DMS53 treated with DMSO at 0.1 percent for 48 hours (cell line): ENCODE results near the gene DNAH2.
"Not testable (repeated sequence)": the region's sequence is repeated elsewhere in the genome, so short reads cannot be mapped to it uniquely, and the experiment has no call there.

Experiments used
- DNase-seq: peaks from one replicate; lab custom pipeline; 2025; ENCODE audit not compliant: unreplicated experiment; lab: John Stamatoyannopoulos, UW

Gene DNAH2

GRCh38 chr17:7862692-7863437 lies 145.3 kb downstream of the DNAH2 start:
- peak; percentile 54 for DNase-seq

- DNase-seq, result not testable (repeated sequence)
Measured at GRCh38 chr17:7864384-7864783, 146.8 kb downstream of the DNAH2 start.

DNA sequence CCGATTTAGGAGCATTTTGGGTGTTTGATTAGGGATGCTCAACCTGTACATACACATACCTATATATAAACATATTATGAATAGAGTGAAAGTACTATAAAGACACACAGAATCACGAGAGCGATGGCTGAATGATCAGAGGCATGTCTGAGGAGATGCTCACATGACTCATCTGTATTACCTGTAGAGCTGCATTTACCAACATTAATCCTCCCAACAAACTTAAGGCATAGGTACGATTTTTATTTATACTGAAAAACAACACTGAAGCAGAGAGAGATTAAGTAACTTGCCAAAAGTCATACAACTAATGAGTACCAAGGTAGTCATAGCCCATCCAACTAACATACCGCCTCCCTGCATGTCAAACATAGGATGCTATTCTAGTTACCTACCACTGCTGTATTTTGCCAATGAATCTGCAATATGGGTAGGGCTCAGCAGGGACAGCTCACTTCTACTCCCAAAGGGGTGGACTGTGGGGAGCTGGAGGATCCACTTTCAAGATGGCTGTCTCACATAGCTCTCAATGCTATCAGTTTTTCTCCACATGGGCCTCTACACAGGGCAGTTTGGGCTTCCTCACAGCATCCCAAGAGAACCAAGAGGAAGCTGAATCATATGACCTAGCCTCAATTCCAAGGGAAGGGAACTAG lies 147.6 kb downstream of the DNAH2 start:
- no peak for DNase-seq

DNA sequence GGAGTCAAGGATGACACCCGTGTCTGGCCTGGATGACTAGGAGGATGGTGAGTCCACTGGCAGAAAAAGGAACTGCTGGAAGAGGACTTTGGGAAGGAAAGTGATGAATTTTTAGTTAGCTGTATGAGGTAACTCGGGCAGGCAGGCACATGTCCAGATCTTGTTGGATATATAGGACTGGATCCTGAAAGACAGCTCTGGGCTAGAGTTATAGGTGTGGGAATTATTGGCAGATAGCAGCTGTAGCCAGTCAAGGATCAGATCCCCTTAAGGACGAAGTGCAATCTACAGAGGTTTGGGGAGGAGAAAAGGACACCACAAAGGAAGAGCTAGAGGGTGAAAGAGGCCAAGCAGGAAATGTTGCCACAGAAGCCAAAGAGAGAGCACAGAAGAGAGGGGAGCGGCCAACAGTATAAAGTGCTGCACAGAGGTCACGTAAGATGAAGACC lies 150.4 kb downstream of the DNAH2 start:
- no peak for DNase-seq

DNA sequence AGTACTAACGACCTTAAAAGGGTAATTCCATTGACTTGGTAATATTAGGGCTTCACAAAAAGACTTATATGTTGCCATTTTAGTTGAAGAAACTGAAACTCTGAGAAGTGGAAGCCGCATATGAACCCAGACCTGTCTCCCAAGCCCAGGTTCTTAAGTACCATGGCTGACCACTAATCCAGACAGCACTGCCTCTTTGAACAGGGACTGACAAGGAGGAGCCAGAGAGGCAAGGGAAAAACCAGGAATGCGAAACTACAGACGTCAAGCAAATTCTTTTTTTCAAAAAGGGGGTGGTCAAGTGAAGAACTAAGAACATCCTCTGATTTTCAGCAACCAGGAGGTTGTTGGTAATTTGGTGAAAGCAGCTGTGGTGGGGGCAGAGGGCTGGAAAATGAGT lies 155.5 kb downstream of the DNAH2 start:
- DNase-seq, result no peak

- no peak for DNase-seq
Measured at GRCh38 chr17:7875804-7876370, 158.3 kb downstream of the DNAH2 start.

GRCh38 chr17:7878234-7878633 lies 160.7 kb downstream of the DNAH2 start:
- DNase-seq, result no peak

GRCh38 chr17:7880076-7880868 lies 162.7 kb downstream of the DNAH2 start:
- no peak for DNase-seq

- no peak for DNase-seq
Measured at GRCh38 chr17:7881276-7882054, 163.9 kb downstream of the DNAH2 start.

DNA sequence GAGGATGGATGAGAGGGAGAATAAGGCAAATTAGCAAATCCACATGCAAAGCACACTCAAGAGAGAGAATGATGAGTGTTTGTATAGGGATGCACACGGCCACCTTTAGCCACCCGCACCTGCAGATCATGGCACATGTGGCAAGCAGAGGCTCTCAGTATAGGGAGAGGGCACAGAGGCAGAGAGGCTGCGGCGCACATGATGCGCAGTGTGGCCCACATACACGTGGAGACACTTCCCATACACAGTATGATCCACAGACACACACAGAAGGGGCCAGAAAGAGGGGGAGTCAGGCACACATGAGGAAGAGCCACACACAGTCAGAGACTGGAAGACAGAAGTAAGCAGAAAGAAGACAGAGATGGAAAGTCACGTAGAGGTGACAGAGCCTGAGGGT lies 164.5 kb downstream of the DNAH2 start:
- peak; percentile 87 for DNase-seq

- peak; percentile 20 for DNase-seq
Measured at GRCh38 chr17:7882629-7883028, 165.1 kb downstream of the DNAH2 start.
